IMR-90 (cell line): ENCODE results near the gene SENP5. TPM values are rescaled to one million over a fixed set of nuclear protein-coding genes. Genes with fewer than 3 reads are reported as not detected.

Experiments used
- ATAC-seq: fragments of 200-7000 bp; cut with Tn5 transposase; 2 replicates; pipeline ENCODE4 v1.9.1; 2020; ENCODE audit warnings: low read depth, mild to moderate bottlenecking, moderate library complexity
- BruUV-seq: library from RNA; stranded (reverse); fragments of 400-500 nt; replicated peaks from 2 replicates; lab custom pipeline; 2021; lab: Mats Ljungman, UMichigan
- CTCF ChIA-PET: fragments of 300-600 bp; formaldehyde crosslinking; extraction: SDS; loops from one replicate; lab custom pipeline; 2021; ENCODE audit warnings: antibody characterized with exemption; lab: Yijun Ruan, JAX
- POLR2A ChIA-PET: fragments of 300-600 bp; sonication (Branson Sonifier 250); formaldehyde crosslinking; loops from one replicate; lab custom pipeline; 2022; ENCODE audit warnings: antibody characterized with exemption; ENCODE audit not compliant: unreplicated experiment; lab: Charles Lee
- DNase-seq: peaks from one replicate; pipeline ENCODE4 v3.0.0; 2013
- H2AFZ ChIP-seq: replicated peaks from 2 replicates; pipeline ENCODE3; 2013; ENCODE audit warnings: low read length, mild to moderate bottlenecking; ENCODE audit not compliant: poor library complexity
- H2AK5ac ChIP-seq: 2 replicates; pipeline ENCODE4 v1.6.1; 2013; ENCODE audit warnings: low read depth, low read length, inconsistent platforms
- H2AK9ac ChIP-seq: replicated peaks from 2 replicates; pipeline ENCODE3; 2013; ENCODE audit warnings: mild to moderate bottlenecking, low read depth, low read length, moderate library complexity; ENCODE audit not compliant: poor library complexity
- H2BK120ac ChIP-seq: 2 replicates; pipeline ENCODE4 v1.6.1; 2013; ENCODE audit warnings: low read depth, low read length, inconsistent platforms
- H2BK15ac ChIP-seq: 3 replicates; pipeline ENCODE4 v1.6.1; 2013; ENCODE audit warnings: low read depth, low read length, inconsistent platforms
- H2BK20ac ChIP-seq: 2 replicates; pipeline ENCODE4 v1.6.1; 2013; ENCODE audit warnings: low read depth, mild to moderate bottlenecking, inconsistent platforms, low read length, moderate library complexity
- H2BK5ac ChIP-seq: 2 replicates; pipeline ENCODE4 v1.6.1; 2013; ENCODE audit warnings: mild to moderate bottlenecking, low read depth, low read length, inconsistent platforms; ENCODE audit not compliant: poor library complexity, severe bottlenecking
- H3K14ac ChIP-seq: replicated peaks from 2 replicates; pipeline ENCODE4 v1.6.1; 2013; ENCODE audit warnings: low read depth, low read length, inconsistent platforms
- H3K18ac ChIP-seq: 2 replicates; pipeline ENCODE4 v1.6.1; 2013; ENCODE audit warnings: low read depth, low read length, control low read depth
- H3K23ac ChIP-seq: 2 replicates; pipeline ENCODE4 v1.6.1; 2013; ENCODE audit warnings: low read depth, low read length, inconsistent platforms
- H3K27ac ChIP-seq: 2 replicates; pipeline ENCODE4 v1.5.1; 2013; ENCODE audit warnings: mild to moderate bottlenecking, control low read depth, low read length; ENCODE audit not compliant: insufficient read depth
- H3K27me3 ChIP-seq: 2 replicates; pipeline ENCODE4 v1.6.1; 2013; ENCODE audit warnings: low read length; ENCODE audit not compliant: control insufficient read depth, insufficient read depth
- H3K36me3 ChIP-seq: 2 replicates; pipeline ENCODE4 v1.6.1; 2013; ENCODE audit warnings: low read length, mixed read lengths; ENCODE audit not compliant: control insufficient read depth, insufficient read depth
- H3K4ac ChIP-seq: 2 replicates; pipeline ENCODE4 v1.6.1; 2013; ENCODE audit warnings: low read depth, low read length, inconsistent platforms
- H3K4me1 ChIP-seq: 2 replicates; pipeline ENCODE4 v1.6.1; 2013; ENCODE audit warnings: low read length, mixed read lengths; ENCODE audit not compliant: control insufficient read depth, insufficient read depth
- H3K4me2 ChIP-seq: 2 replicates; pipeline ENCODE4 v1.6.1; 2013; ENCODE audit warnings: low read depth, mild to moderate bottlenecking, control low read depth, low read length, moderate library complexity
- H3K4me3 ChIP-seq: 2 replicates; pipeline ENCODE4 v1.5.1; 2013; ENCODE audit warnings: low read depth, mild to moderate bottlenecking, control low read depth, low read length, moderate library complexity; ENCODE audit not compliant: insufficient read depth
- H3K56ac ChIP-seq: 2 replicates; pipeline ENCODE4 v1.6.1; 2013; ENCODE audit warnings: low read length, inconsistent platforms; ENCODE audit not compliant: insufficient read depth; ENCODE audit errors: extremely low read depth
- H3K79me1 ChIP-seq, 2 experiments: 2 replicates each; pipeline ENCODE4 v1.6.1; 2013; ENCODE audit warnings: low read length in 2 of 2, inconsistent platforms in 1 of 2, low read depth in 1 of 2
- H3K9ac ChIP-seq: 2 replicates; pipeline ENCODE4 v1.6.1; 2013; ENCODE audit warnings: low read depth, low read length, control low read depth
- H3K9me1 ChIP-seq: 2 replicates; pipeline ENCODE4 v1.6.1; 2013; ENCODE audit warnings: low read length, inconsistent platforms; ENCODE audit not compliant: insufficient read depth
- H3K9me3 ChIP-seq: 2 replicates; pipeline ENCODE4 v1.6.1; 2013; ENCODE audit warnings: low read length; ENCODE audit not compliant: control insufficient read depth, insufficient read depth
- H4K20me1 ChIP-seq: 2 replicates; pipeline ENCODE4 v1.6.1; 2013; ENCODE audit warnings: low read length, inconsistent platforms; ENCODE audit not compliant: insufficient read depth
- H4K5ac ChIP-seq: 2 replicates; pipeline ENCODE4 v1.6.1; 2013; ENCODE audit warnings: mild to moderate bottlenecking, low read depth, low read length, control low read depth
- H4K8ac ChIP-seq, 2 experiments: 2 replicates each; pipeline ENCODE4 v1.6.1; 2013; ENCODE audit warnings: low read depth in 2 of 2, low read length in 2 of 2, control low read depth in 1 of 2, inconsistent platforms in 1 of 2
- H4K91ac ChIP-seq: 2 replicates; pipeline ENCODE4 v1.6.1; 2013; ENCODE audit warnings: low read depth, low read length, inconsistent platforms; ENCODE audit not compliant: insufficient read depth
- CTCF ChIP-seq: conservative IDR thresholded peaks from 2 replicates; pipeline ENCODE4 v1.5.1; 2012; ENCODE audit warnings: mild to moderate bottlenecking, low read depth, low read length, improper control_type of control experiment
- ELK1 ChIP-seq: fragments of 150-350 bp; IDR thresholded peaks from 2 replicates; pipeline ENCODE4 v1.6.1; 2016; ENCODE audit warnings: low read depth, mild to moderate bottlenecking, low read length, moderate library complexity, borderline replicate concordance
- SMC3 ChIP-seq: fragments of 150-350 bp; IDR thresholded peaks from 2 replicates; pipeline ENCODE4 v1.6.1; 2016; ENCODE audit warnings: low read depth, mild to moderate bottlenecking, antibody characterized with exemption, low read length, moderate library complexity
- WGBS, 2 experiments: methylation state at CpG; one replicate each; pipeline versions ENCODE4 v1.1.5 to v1.1.7; 2013; ENCODE audit warnings: missing lambda C conversion rate in 2 of 2; ENCODE audit not compliant: insufficient read length in 1 of 2; ENCODE audit errors: extremely low coverage in 2 of 2; 5-methylcytosine and 5-hydroxymethylcytosine counted together
- dilution Hi-C: fragments of 300-500 bp; cut with HindIII; formaldehyde crosslinking; loops from one replicate; pipeline ENCODE4 v1.14.3; 2018; ENCODE audit warnings: low sequenced_read_pairs; ENCODE audit not compliant: unreplicated experiment
- in situ Hi-C: fragments of 300-500 bp; cut with MboI; formaldehyde crosslinking; loops from 3 replicates; pipeline ENCODE4 v1.14.3; 2019; ENCODE audit warnings: low sequenced_read_pairs, inconsistent platforms, mixed read lengths
- intact Hi-C: fragments of 100-400 bp; cut with micrococcal nuclease; formaldehyde crosslinking; loops from 2 replicates; pipeline ENCODE4 v1.10.0; 2022
- polyA plus RNA-seq, 3 experiments: library from polyadenylated mRNA; depleted of rRNA; stranded (reverse); fragments of >200 nt; gene quantifications; 2 replicates each; pipeline ENCODE4 v1.2.3, GENCODE V29; 2012; ENCODE audit warnings: low replicate concordance in 1 of 3
- total RNA-seq: library from RNA; depleted of rRNA; stranded (reverse); fragments of >200 nt; gene quantifications from 2 replicates; pipeline ENCODE4 v1.2.3, GENCODE V29; 2012

SENP5 gene
- total and polyA plus RNA-seq, 2 of the 4 experiments (the other 2 are of a cell fraction) = 7.4 to 44.4 TPM

- TF ChIP-seq ELK1 = no peak
Measured at GRCh38 chr3:196867507-196868296, at the start of gene SENP5 (continued).

GRCh38 chr3:196821806-196822355 is 45.8 kb upstream of the SENP5 start:
- no peak overlapping the region for H3K4me2 ChIP-seq
- no peak overlapping the region for H3K14ac ChIP-seq
- no peaks in the 10 kb centered on the region for H3K27me3 ChIP-seq
- no peak overlapping the region for H3K4me3 ChIP-seq
- no peaks in the 10 kb centered on the region; the same call in 1 of the 2 replicates for H4K20me1 ChIP-seq
- no peak overlapping the region for H2AK5ac ChIP-seq
- H3K27ac ChIP-seq = no peak overlapping the region
- no peak overlapping the region for H3K4ac ChIP-seq
- H3K36me3 ChIP-seq = peaks cover 49% of the 10 kb centered on the region
- no peak overlapping the region for H3K18ac ChIP-seq
- ATAC-seq = no peak
- H2BK15ac ChIP-seq = no peak overlapping the region
- H2BK20ac ChIP-seq = no peak overlapping the region
- peaks cover 8 to 10% of the 10 kb centered on the region in 2 experiments; a peak in 2 of 4 replicates for H3K79me1 ChIP-seq
- H3K56ac ChIP-seq = no peak overlapping the region
- no peaks in the 10 kb centered on the region for H3K9me3 ChIP-seq
- TF ChIP-seq SMC3 = no peak
- TF ChIP-seq ELK1 = no peak
- no peak for TF ChIP-seq CTCF
- dilution Hi-C loops (no loop called here), in situ Hi-C loops (no loop called here), intact Hi-C loops (no loop called here)
- H2BK120ac ChIP-seq = no peak overlapping the region
- no peak overlapping the region for H3K9ac ChIP-seq
- no peak overlapping the region for H4K91ac ChIP-seq
- no peak overlapping the region for H2AFZ ChIP-seq
- no peaks in the 10 kb centered on the region for H3K4me1 ChIP-seq
- H4K5ac ChIP-seq = no peak overlapping the region
- no peak for DNase-seq
- H3K9me1 ChIP-seq = no peaks in the 10 kb centered on the region
- no peak overlapping the region for H4K8ac ChIP-seq
- POLR2A ChIA-PET = no interaction called here
- WGBS, 2 experiments = 100% methylated on average over 2 of the region's 6 CpGs; no CpG with 5 or more reads in 1 of the 2 experiments
- no TSS peak for BruUV-seq
- H2AK9ac ChIP-seq = no peak overlapping the region
- CTCF ChIA-PET = no interaction called here
- H3K23ac ChIP-seq = no peak overlapping the region
- H2BK5ac ChIP-seq = no peak overlapping the region
